CD8-positive, alpha-beta memory T cell (primary cell): ENCODE measurements around the gene SYT13. TPM values are rescaled to one million over a fixed set of nuclear protein-coding genes. Genes with fewer than 3 reads are reported as not detected.
A peak's percentile ranks its signal among the peaks of the same experiment; 100 is the strongest.

Experiments
- CTCF ChIA-PET: fragments of 350-600 bp; sonication (Branson Sonifier 250); formaldehyde crosslinking; loops from one replicate; lab custom pipeline; 2021; ENCODE audit warnings: antibody characterized with exemption; lab: Charles Lee
- POLR2A ChIA-PET: fragments of 350-600 bp; sonication (Branson Sonifier 250); formaldehyde crosslinking; loops from one replicate; lab custom pipeline; 2021; ENCODE audit warnings: antibody characterized with exemption; lab: Charles Lee
- DNase-seq, 5 donors: peaks; one replicate each; pipeline versions ENCODE4 v3.0.0 to v3.0.0-alpha.2; 2020 to 2022; ENCODE audit warnings: mixed read lengths in 1 of 5
- H3K27ac ChIP-seq: one replicate; pipeline ENCODE4 v1.7.0; 2013; ENCODE audit warnings: low read depth, mild to moderate bottlenecking, low read length, moderate library complexity
- H3K27me3 ChIP-seq: 2 replicates; pipeline ENCODE4 v1.7.0; 2013; ENCODE audit warnings: low read length, mild to moderate bottlenecking; ENCODE audit not compliant: insufficient read depth, poor library complexity, severe bottlenecking
- H3K36me3 ChIP-seq: 2 replicates; pipeline ENCODE4 v1.7.0; 2013; ENCODE audit warnings: mild to moderate bottlenecking, low read length, moderate library complexity; ENCODE audit not compliant: insufficient read depth
- H3K4me1 ChIP-seq: 2 replicates; pipeline ENCODE4 v1.7.0; 2013; ENCODE audit warnings: mild to moderate bottlenecking, low read length, moderate library complexity; ENCODE audit not compliant: insufficient read depth
- H3K4me3 ChIP-seq: 2 replicates; pipeline ENCODE4 v1.7.0; 2013; ENCODE audit warnings: mild to moderate bottlenecking, low read length
- H3K9me3 ChIP-seq: 2 replicates; pipeline ENCODE4 v1.7.0; 2013; ENCODE audit warnings: mild to moderate bottlenecking, low read length
- H3K27ac Mint-ChIP-seq, 8 donors: one replicate each; pipeline ENCODE4 v1.8.0; 2020 to 2021; ENCODE audit warnings: mixed read lengths in 8 of 8, mild to moderate bottlenecking in 6 of 8, inconsistent platforms in 3 of 8, moderate library complexity in 3 of 8
- H3K27me3 Mint-ChIP-seq, 2 donors: one replicate each; pipeline ENCODE4 v1.8.0; 2020 to 2021; ENCODE audit warnings: mixed read lengths in 2 of 2, mild to moderate bottlenecking in 1 of 2, moderate library complexity in 1 of 2
- H3K36me3 Mint-ChIP-seq, 3 donors: one replicate each; pipeline ENCODE4 v1.8.0; 2020 to 2021; ENCODE audit warnings: mixed read lengths in 3 of 3, inconsistent platforms in 1 of 3, mild to moderate bottlenecking in 1 of 3
- H3K4me1 Mint-ChIP-seq, 3 donors: one replicate each; pipeline ENCODE4 v1.8.0; 2020 to 2021; ENCODE audit warnings: mixed read lengths in 3 of 3, inconsistent platforms in 1 of 3, mild to moderate bottlenecking in 1 of 3
- H3K4me3 Mint-ChIP-seq, 7 donors: one replicate each; pipeline ENCODE4 v1.8.0; 2020 to 2021; ENCODE audit warnings: mixed read lengths in 7 of 7, mild to moderate bottlenecking in 6 of 7, moderate library complexity in 4 of 7, inconsistent platforms in 2 of 7
- H3K9me3 Mint-ChIP-seq, 5 donors: one replicate each; pipeline ENCODE4 v1.8.0; 2020 to 2022; ENCODE audit warnings: mixed read lengths in 5 of 5, mild to moderate bottlenecking in 3 of 5, moderate library complexity in 2 of 5, inconsistent platforms in 1 of 5
- polyA plus RNA-seq: library from polyadenylated mRNA; unstranded; fragments of 300-500 nt; fragmentation: Illumina TruSeq; gene quantifications from one replicate; pipeline ENCODE4 v1.2.3, GENCODE V29; 2021
- total RNA-seq, 2 experiments: library from RNA; stranded (reverse); gene quantifications; one replicate each; pipeline ENCODE4 v1.2.3, GENCODE V29; 2021

Gene SYT13
- total and polyA plus RNA-seq, 3 experiments from 2014 or later = not detected

DNA sequence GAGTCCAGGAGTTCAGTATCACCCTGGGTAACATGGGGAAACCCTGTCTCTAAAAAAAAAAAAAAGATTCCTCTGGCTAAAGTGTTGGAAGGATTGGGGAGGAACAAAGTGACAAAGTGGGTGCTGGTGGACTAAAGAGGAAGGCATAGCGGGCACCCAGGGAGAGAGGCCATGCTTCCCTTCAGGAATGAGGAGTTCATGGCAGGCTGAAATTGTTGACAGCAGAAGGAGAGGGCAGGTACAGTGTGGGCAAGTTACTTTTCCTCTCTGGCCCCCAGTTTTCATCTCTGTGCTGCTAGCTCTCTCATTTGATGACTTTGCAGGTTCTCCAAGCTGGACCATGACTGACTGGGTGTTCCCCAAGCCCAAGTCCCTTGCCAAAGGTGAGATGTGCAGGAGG, 4.4 kb upstream of the SYT13 start:
- Histone ChIP-seq H3K36me3 (no peaks in the 10 kb centered on the region), H3K4me1 (no peaks in the 10 kb centered on the region), H3K27ac (no peak overlapping the region), H3K9me3 (no peaks in the 10 kb centered on the region), H3K27me3 (peaks cover 25% of the 10 kb centered on the region), H3K4me3 (no peak overlapping the region)
- peaks cover 45 to 83% of the 10 kb centered on the region in 2 donors for H3K27me3 Mint-ChIP-seq
- POLR2A ChIA-PET = no interaction called here
- CTCF ChIA-PET = interaction anchor here (1.5 kb wide), 1 partner anchor 180 kb away, joined by 5 read pairs; no protein-coding TSS in a partner anchor
- no peak overlapping the region for H3K27ac Mint-ChIP-seq
- DNase-seq = no peak
- no peaks in the 10 kb centered on the region for H3K9me3 Mint-ChIP-seq
- H3K36me3 Mint-ChIP-seq = no peaks in the 10 kb centered on the region
- no peak overlapping the region for H3K4me3 Mint-ChIP-seq
- no peaks in the 10 kb centered on the region for H3K4me1 Mint-ChIP-seq

DNA sequence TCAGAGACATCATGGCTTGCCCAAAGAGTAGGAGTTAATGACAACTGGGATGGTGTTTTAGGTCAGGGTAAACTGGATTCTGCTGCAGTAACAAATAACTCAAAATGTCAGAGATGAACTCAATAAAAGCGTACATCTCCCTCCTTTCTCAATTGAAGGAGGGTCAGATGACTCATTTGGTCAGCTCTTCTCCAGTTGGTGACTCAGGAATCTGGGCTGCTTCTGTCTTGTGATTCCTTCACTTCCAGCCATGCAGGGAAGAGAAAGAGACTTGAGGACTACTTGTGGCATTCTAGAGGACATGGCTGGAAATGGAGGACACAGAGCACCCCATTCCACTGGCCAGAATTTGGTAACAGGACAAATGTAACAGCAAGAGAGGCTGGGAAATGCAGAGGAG, 3.2 kb upstream of the SYT13 start:
- H3K4me3 Mint-ChIP-seq = no peak overlapping the region
- Histone ChIP-seq H3K4me3 (no peak overlapping the region), H3K36me3 (no peaks in the 10 kb centered on the region), H3K27ac (no peak overlapping the region), H3K27me3 (peaks cover 25% of the 10 kb centered on the region), H3K4me1 (no peaks in the 10 kb centered on the region), H3K9me3 (no peaks in the 10 kb centered on the region)
- POLR2A ChIA-PET = no interaction called here
- no peaks in the 10 kb centered on the region for H3K4me1 Mint-ChIP-seq
- H3K9me3 Mint-ChIP-seq = no peaks in the 10 kb centered on the region
- CTCF ChIA-PET = interaction anchor here (1.5 kb wide), 1 partner anchor 179 kb away, joined by 5 read pairs; no protein-coding TSS in a partner anchor
- H3K36me3 Mint-ChIP-seq = no peaks in the 10 kb centered on the region
- H3K27ac Mint-ChIP-seq = no peak overlapping the region
- no peak for DNase-seq
- peaks cover 47 to 88% of the 10 kb centered on the region in 2 donors for H3K27me3 Mint-ChIP-seq

DNA sequence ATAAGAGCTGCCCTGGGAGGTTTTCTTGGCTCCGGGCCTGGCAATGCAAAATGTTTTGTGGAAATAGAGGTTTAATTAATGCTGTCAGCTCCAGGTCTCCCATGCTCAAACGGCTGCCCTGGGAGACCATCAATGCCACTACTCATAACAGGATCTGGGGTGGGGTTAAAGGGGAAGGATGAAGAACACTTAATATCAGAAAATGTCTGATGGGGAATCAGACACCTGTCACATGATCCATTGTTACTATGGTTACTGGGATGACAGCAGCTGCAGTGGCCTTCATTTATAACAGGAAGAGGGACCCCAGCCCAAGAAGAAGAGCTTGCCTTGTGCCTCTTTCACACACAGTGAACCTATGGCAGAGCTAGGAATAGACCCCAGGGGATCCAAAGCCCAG, 2.2 kb upstream of the SYT13 start:
- peaks cover 44 to 89% of the 10 kb centered on the region in 2 donors for H3K27me3 Mint-ChIP-seq
- Histone ChIP-seq H3K4me1 (no peaks in the 10 kb centered on the region), H3K4me3 (no peak overlapping the region), H3K9me3 (no peaks in the 10 kb centered on the region), H3K27me3 (peaks cover 27% of the 10 kb centered on the region), H3K36me3 (no peaks in the 10 kb centered on the region), H3K27ac (no peak overlapping the region)
- no peaks in the 10 kb centered on the region for H3K4me1 Mint-ChIP-seq
- no peaks in the 10 kb centered on the region for H3K36me3 Mint-ChIP-seq
- ChIA-PET POLR2A (no interaction called here), CTCF (interaction anchor here (3.4 kb wide), 1 partner anchor 178 kb away, joined by 14 read pairs; no protein-coding TSS in a partner anchor)
- no peak overlapping the region for H3K4me3 Mint-ChIP-seq
- no peak overlapping the region for H3K27ac Mint-ChIP-seq
- no peaks in the 10 kb centered on the region for H3K9me3 Mint-ChIP-seq
- DNase-seq = no peak

- no peaks in the 10 kb centered on the region for H3K9me3 ChIP-seq
- peaks cover 30% of the 10 kb centered on the region for H3K27me3 ChIP-seq
- Mint-ChIP-seq H3K36me3 (no peaks in the 10 kb centered on the region), H3K4me1 (no peaks in the 10 kb centered on the region), H3K27ac (no peak overlapping the region), H3K27me3 (peaks cover 38 to 88% of the 10 kb centered on the region in 2 donors), H3K9me3 (no peaks in the 10 kb centered on the region), H3K4me3 (no peak overlapping the region)
- no peak overlapping the region for H3K27ac ChIP-seq
- H3K36me3 ChIP-seq = no peaks in the 10 kb centered on the region
- no peak for DNase-seq
- no peaks in the 10 kb centered on the region for H3K4me1 ChIP-seq
- POLR2A ChIA-PET = no interaction called here
- CTCF ChIA-PET = interaction anchor here (1.5 to 3.4 kb wide), 2 partner anchors 177 to 351 kb away, joined by 4 to 14 read pairs; no protein-coding TSS in a partner anchor
- H3K4me3 ChIP-seq = no peak overlapping the region
Observed at GRCh38 chr11:45287316-45287903, 1.3 kb upstream of the SYT13 start.

DNA sequence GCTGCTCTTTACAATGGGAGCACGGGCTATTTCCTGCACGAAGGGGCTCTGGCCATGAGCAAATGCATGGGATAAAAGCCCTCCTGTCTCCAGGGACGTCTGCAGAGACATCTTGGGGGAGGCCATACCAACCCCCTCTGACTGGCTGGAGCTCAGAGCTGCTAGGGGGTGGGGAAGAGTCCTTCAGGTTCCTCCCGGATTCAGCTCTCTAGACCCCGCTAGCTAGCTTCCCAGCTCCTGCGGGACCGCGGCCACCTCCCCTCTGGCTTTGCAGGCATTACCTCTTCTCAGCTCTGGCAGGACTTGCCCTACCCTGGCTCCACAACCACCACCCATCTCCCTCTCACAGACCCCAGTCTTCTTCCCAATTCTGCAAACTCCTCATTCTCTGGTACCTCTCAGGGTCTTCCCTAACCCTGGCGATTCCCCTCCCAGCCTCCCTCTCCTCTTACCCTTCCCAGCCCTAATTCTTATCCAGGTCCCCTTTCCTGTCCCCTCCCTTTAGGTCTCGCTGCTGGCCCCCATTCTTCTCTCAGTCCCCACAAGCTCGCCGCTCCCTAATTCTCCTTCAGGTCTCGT, 802 bp downstream of the SYT13 start:
- CTCF ChIA-PET = interaction anchor here (3.4 kb wide), 1 partner anchor 175 kb away, joined by 14 read pairs; no protein-coding TSS in a partner anchor
- H3K4me1 ChIP-seq = no peaks in the 10 kb centered on the region
- H3K27ac ChIP-seq = no peak overlapping the region
- no peaks in the 10 kb centered on the region for H3K9me3 ChIP-seq
- Mint-ChIP-seq H3K27ac (no peak overlapping the region), H3K36me3 (no peaks in the 10 kb centered on the region), H3K4me3 (peak overlapping the region in 3 of 7 donors; percentile 10 to 65 (median 42)), H3K4me1 (no peaks in the 10 kb centered on the region), H3K9me3 (peaks cover 0 to under 1% (median 0%) of the 10 kb centered on the region in 5 donors), H3K27me3 (peaks cover 38 to 77% of the 10 kb centered on the region in 2 donors)
- H3K4me3 ChIP-seq = no peak overlapping the region
- no peak for DNase-seq
- no peaks in the 10 kb centered on the region for H3K36me3 ChIP-seq
- peaks cover 30% of the 10 kb centered on the region for H3K27me3 ChIP-seq
- POLR2A ChIA-PET = no interaction called here

GRCh38 chr11:45282081-45282480, 4.1 kb downstream of the SYT13 start:
- no peaks in the 10 kb centered on the region for H3K4me1 ChIP-seq
- no peak for DNase-seq
- no peak overlapping the region for H3K27ac Mint-ChIP-seq
- H3K4me1 Mint-ChIP-seq = no peaks in the 10 kb centered on the region
- ChIA-PET CTCF (interaction anchor here (1.3 kb wide), 1 partner anchor 171 kb away, joined by 5 read pairs; no protein-coding TSS in a partner anchor), POLR2A (no interaction called here)
- H3K27me3 ChIP-seq = peaks cover 13% of the 10 kb centered on the region
- H3K4me3 Mint-ChIP-seq = no peak overlapping the region
- no peaks in the 10 kb centered on the region for H3K9me3 ChIP-seq
- no peaks in the 10 kb centered on the region for H3K36me3 Mint-ChIP-seq
- H3K27me3 Mint-ChIP-seq = peaks cover 22 to 67% of the 10 kb centered on the region in 2 donors
- no peak overlapping the region for H3K4me3 ChIP-seq
- H3K36me3 ChIP-seq = no peaks in the 10 kb centered on the region
- no peak overlapping the region for H3K27ac ChIP-seq
- H3K9me3 Mint-ChIP-seq = peaks cover 0 to 9% (median 3%) of the 10 kb centered on the region in 5 donors

- Mint-ChIP-seq H3K4me1 (no peaks in the 10 kb centered on the region), H3K27me3 (peaks cover 23 to 65% of the 10 kb centered on the region in 2 donors), H3K9me3 (peaks cover 0 to 9% (median 3%) of the 10 kb centered on the region in 5 donors), H3K36me3 (no peaks in the 10 kb centered on the region), H3K4me3 (no peak overlapping the region), H3K27ac (no peak overlapping the region)
- ChIA-PET POLR2A (no interaction called here), CTCF (no interaction called here)
- Histone ChIP-seq H3K4me1 (no peaks in the 10 kb centered on the region), H3K27ac (no peak overlapping the region), H3K36me3 (no peaks in the 10 kb centered on the region), H3K9me3 (no peaks in the 10 kb centered on the region), H3K27me3 (peaks cover 4% of the 10 kb centered on the region), H3K4me3 (no peak overlapping the region)
- peak in 2 of 5 donors; percentile 6 to 30 for DNase-seq
Observed at GRCh38 chr11:45280449-45280848, 5.7 kb downstream of the SYT13 start.

DNA sequence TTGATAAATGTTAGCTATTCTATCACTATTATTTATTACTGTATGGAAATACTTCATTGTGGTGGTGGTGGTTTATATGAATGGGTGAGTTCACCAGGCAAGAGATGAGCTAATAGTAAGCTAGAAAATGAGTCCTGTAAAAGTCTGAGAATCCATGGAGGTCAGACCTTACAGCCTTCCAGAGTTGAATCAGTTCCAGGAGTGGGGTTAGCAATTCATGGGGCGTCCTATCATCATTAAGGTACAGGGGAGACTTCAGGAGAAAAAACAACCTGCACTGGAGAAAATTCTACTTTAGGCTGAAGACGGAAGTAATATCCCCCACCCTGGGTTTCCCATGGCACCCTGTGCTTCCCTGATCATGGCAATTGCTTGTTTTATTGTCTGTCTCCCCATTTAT, 6.5 kb downstream of the SYT13 start:
- Mint-ChIP-seq H3K27me3 (peaks cover 22 to 67% of the 10 kb centered on the region in 2 donors), H3K4me3 (peak overlapping the region in 1 of 7 donors; percentile 2), H3K36me3 (no peaks in the 10 kb centered on the region), H3K4me1 (no peaks in the 10 kb centered on the region), H3K27ac (no peak overlapping the region), H3K9me3 (peaks cover 0 to 9% (median 3%) of the 10 kb centered on the region in 5 donors)
- no peak for DNase-seq
- H3K4me3 ChIP-seq = no peak overlapping the region
- no peaks in the 10 kb centered on the region for H3K36me3 ChIP-seq
- no peaks in the 10 kb centered on the region for H3K9me3 ChIP-seq
- ChIA-PET CTCF (no interaction called here), POLR2A (no interaction called here)
- H3K27ac ChIP-seq = no peak overlapping the region
- H3K27me3 ChIP-seq = peaks cover 4% of the 10 kb centered on the region
- H3K4me1 ChIP-seq = no peaks in the 10 kb centered on the region
